SJCRH30 (cell line): ENCODE results near the gene ATP6V0A1. TPM values are rescaled to one million over a fixed set of nuclear protein-coding genes. Genes with fewer than 3 reads are reported as not detected.
"Not testable (repeated sequence)": the region's sequence is repeated elsewhere in the genome, so short reads cannot be mapped to it uniquely, and the experiment has no call there.

Experiments
- DNase-seq, 2 experiments: peaks; one replicate each; pipeline ENCODE4 v3.0.0-alpha.2; 2015 to 2020
- H3K27ac ChIP-seq: fragments of 250-450 bp; sonication (Bioruptor Pico); 2 replicates; pipeline ENCODE4 v1.5.1; 2020; ENCODE audit warnings: mild to moderate bottlenecking, moderate library complexity
- H3K27me3 ChIP-seq: fragments of 250-450 bp; sonication (Bioruptor Pico); 2 replicates; pipeline ENCODE4 v1.5.1; 2020; ENCODE audit warnings: mild to moderate bottlenecking, moderate library complexity
- H3K36me3 ChIP-seq: fragments of 250-450 bp; sonication (Bioruptor Pico); 2 replicates; pipeline ENCODE4 v1.5.1; 2020; ENCODE audit warnings: mild to moderate bottlenecking, moderate library complexity
- H3K4me1 ChIP-seq: fragments of 250-450 bp; sonication (Bioruptor Pico); 2 replicates; pipeline ENCODE4 v1.5.1; 2020; ENCODE audit warnings: mild to moderate bottlenecking, moderate library complexity
- H3K4me3 ChIP-seq: fragments of 250-450 bp; sonication (Bioruptor Pico); 2 replicates; pipeline ENCODE4 v1.5.1; 2020; ENCODE audit warnings: mild to moderate bottlenecking, moderate library complexity
- H3K9me3 ChIP-seq: fragments of 250-450 bp; sonication (Bioruptor Pico); replicated peaks from 2 replicates; pipeline ENCODE4 v1.5.1; 2020; ENCODE audit warnings: mild to moderate bottlenecking, moderate library complexity
- total RNA-seq: library from RNA; depleted of rRNA; stranded (reverse); fragments of >200 nt; shearing (Covaris generic); gene quantifications from 2 replicates; pipeline ENCODE4 v1.2.3, GENCODE V29; 2014; rRNA removed

ATP6V0A1 gene
- 25.3 and 30.9 TPM in 2 replicates for total RNA-seq

DNA sequence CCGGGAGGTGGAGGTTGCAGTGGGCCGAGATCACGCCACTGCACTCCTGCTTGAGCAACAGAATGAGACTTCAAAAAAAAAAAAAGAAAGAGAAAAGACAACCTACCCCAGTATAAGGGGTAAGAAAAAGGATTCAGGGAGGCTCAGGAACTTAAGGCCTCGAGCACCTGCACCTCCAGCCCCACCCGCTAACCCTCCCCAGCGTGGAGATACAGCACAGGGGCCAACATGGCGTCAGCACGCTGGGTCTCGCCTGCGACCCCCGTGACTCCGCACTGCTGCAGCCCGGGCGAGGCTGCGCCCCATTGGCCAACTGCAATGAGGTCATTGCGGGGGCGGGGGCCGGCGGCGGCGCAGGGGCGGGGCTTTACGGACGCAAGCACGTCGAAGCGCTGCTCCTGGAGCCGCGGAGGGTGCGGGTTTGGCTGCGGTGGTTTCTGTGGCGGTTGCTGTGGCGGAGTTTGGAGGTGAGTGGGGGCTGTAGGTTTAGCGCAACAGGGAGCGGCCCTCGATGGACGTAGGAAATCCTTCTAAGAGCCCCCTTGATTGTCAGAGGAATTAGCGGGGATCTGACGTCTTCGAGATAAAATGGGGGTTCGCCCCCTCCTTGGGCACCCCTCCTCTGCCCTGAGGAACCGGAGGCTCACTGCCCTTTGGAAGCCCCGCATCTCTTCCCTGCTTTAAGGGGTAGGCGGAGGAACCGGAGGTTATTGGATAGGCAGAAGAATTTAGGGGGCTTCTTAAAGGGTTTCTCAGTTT lies at the start of gene ATP6V0A1:
Gene ATP6V0A1 (plus strand): TSS at position 382 of the 759 bp plus-strand sequence. CDS start 2,017 bp downstream, outside the sequence.
- Histone ChIP-seq H3K9me3 (no peaks in the 10 kb centered on the region), H3K36me3 (peaks cover 10% of the 10 kb centered on the region), H3K27me3 (no peaks in the 10 kb centered on the region), H3K4me3 (peak within 1 kb of the TSS; percentile 73), H3K4me1 (peaks cover 17% of the 10 kb centered on the region), H3K27ac (no peak within 1 kb of the TSS; the same call in 1 of the 2 replicates)
- peak; percentile 93 to 95 for DNase-seq

DNA sequence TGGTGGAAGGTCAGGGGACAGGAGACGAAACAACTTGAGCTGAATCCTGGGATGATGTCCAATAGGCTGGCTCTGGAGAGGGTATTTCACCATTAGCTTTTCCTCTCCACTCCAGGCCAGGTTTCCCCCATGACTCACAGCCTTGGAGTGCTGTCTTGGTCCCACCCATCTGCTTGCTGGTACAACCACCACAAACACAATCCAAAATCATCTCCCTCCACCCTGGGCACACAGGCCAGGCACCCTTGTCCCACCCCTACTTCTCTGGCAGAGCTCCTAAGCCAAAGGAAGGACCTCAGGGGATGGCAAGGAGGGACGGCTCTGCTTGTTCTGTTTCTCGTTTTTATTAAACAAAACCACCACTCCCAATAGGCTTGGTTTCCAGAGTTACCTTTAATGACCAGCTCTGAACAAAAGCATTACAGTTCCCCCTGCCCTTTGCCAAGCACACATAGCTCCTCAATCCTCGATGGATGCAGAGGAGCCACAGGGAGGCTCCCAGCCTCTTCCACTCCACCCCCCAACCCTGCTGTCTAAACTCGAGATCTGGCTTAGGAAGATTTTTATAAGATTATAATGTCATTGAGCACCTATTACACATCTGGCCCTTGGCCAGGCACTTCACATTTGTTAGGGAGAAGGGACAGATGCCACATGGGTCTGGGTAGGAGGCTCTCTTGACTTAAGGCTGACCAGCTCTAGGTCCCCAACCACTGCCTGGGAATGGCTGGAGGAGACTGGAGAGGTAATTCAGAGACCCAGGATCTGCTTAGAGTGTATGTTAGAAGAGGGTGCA lies 49.0 kb upstream of the ATP6V0A1 start:
- Histone ChIP-seq H3K27ac (no peak overlapping the region), H3K9me3 (no peaks in the 10 kb centered on the region), H3K36me3 (peaks cover 5% of the 10 kb centered on the region; the same call in 1 of the 2 replicates), H3K27me3 (no peaks in the 10 kb centered on the region), H3K4me3 (no peak overlapping the region), H3K4me1 (peaks cover 30% of the 10 kb centered on the region)
- no peak for DNase-seq

DNA sequence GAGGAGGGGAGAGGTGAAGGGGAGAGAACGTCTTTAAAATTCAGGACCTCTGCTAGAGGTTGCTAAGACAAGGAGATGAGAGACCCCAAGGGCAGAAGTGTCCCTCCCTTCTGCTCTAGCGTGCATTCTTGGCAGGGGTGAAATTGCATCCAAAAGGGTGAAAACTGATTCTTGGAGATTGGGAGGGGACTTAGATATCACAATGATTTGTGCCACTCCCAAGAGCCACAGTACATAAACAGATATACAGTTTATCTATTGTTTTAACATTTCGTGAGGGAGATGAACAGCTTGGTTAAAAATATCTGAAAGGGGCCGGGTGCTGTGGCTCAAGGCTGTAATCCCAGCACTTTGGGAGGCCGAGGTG lies 48.4 kb upstream of the ATP6V0A1 start:
- no peak for DNase-seq
- Histone ChIP-seq H3K36me3 (peaks cover 3% of the 10 kb centered on the region; the same call in 1 of the 2 replicates), H3K27ac (no peak overlapping the region), H3K9me3 (no peaks in the 10 kb centered on the region), H3K4me3 (no peak overlapping the region), H3K27me3 (no peaks in the 10 kb centered on the region), H3K4me1 (peaks cover 30% of the 10 kb centered on the region)

DNA sequence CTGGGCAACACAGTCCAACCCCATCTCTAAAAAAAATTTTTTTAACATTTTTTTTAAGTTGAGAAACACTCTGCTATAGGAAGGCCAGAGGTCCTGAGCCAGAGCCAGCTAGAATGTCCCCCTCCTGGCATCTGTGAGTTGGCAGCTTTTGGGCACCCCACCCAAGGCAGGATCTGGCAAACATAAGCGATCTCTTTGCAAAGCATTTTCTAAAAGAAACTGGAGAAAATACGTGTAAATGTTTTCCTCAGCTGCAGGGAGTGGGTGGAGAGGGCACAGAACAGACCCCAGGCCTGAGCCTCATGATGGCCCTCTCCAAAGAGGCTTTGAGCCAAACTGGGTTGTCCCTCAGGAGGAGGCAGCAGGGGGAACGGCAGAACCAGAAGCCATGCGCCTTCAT lies 47.3 kb upstream of the ATP6V0A1 start:
- peaks cover 2% of the 10 kb centered on the region; the same call in 1 of the 2 replicates for H3K36me3 ChIP-seq
- H3K27ac ChIP-seq: no peak overlapping the region
- H3K27me3 ChIP-seq: no peaks in the 10 kb centered on the region
- H3K4me3 ChIP-seq: no peak overlapping the region
- no peaks in the 10 kb centered on the region for H3K9me3 ChIP-seq
- peaks cover 30% of the 10 kb centered on the region for H3K4me1 ChIP-seq
- DNase-seq: no peak

DNA sequence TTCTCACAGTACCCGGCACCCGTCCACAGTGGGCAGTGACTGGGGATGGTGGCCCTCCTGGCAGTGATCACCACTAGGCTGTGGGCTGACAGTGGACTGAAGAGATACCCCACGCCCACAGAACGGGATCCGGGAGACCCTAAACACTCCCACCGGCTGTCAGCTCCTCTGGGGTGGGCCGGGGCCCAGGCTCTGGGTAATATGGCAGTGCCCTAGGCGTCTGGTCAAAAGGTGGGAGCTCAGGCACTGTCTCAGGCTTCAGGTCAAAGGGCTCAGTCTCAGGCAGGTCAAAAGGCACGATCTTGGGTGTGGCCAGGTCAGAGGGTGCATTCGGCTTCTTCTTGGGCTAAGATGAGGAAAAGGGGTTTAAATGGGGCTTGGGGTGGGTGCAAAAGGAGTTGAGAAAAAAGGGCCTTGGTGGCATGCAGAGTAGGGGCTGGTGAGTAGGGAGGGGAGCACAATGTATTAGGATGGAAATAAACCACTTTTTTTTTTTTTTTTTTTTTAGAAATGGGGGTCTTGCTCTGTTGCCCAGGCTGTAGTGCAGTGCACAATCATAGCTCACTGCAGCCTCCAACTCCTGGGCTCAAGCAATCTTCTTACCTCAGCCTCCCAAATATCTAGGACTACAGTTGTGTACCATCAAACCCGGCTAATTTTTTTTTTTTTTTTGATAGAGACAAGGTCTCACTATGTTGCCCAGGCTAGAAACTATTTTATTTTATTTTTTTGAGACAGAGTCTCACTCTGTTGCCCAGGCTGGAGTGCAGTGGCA lies 46.6 kb upstream of the ATP6V0A1 start:
- no peak overlapping the region for H3K4me3 ChIP-seq
- peaks cover 24% of the 10 kb centered on the region for H3K4me1 ChIP-seq
- DNase-seq: no peak
- no peaks in the 10 kb centered on the region for H3K27me3 ChIP-seq
- peaks cover 2% of the 10 kb centered on the region; the same call in 1 of the 2 replicates for H3K36me3 ChIP-seq
- no peaks in the 10 kb centered on the region for H3K9me3 ChIP-seq
- H3K27ac ChIP-seq: no peak overlapping the region

DNA sequence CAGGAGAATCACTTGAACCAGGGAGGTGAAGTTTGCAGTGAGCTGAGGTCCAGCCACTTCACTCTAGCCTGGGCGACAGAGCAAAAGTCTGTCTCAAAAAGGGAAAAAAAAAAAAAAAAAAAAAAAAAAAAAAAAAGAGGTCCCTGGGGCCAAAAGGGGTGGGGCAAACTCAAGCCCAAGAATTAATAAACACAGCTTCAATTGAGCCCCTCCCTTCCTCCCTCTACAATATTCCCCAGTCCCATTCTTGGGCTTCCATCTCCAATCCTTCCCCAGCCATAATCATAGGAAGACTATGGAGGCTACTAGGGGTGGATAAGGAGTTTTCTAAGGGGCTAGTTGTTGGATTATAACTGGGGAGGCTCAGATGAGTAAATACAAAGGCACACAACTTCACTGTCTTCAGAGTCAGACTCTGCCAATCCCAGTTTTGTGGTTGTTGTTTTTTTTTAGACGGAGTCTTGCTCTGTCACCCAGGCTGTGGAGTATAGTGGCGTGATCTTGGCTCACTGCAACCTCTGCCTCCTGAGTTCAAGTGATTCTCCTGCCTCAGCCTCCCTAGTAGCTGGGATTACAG lies 45.1 kb upstream of the ATP6V0A1 start:
- Histone ChIP-seq H3K27ac (no peak overlapping the region), H3K4me1 (peaks cover 11% of the 10 kb centered on the region; the same call in 1 of the 2 replicates)
- no peak for DNase-seq

DNA sequence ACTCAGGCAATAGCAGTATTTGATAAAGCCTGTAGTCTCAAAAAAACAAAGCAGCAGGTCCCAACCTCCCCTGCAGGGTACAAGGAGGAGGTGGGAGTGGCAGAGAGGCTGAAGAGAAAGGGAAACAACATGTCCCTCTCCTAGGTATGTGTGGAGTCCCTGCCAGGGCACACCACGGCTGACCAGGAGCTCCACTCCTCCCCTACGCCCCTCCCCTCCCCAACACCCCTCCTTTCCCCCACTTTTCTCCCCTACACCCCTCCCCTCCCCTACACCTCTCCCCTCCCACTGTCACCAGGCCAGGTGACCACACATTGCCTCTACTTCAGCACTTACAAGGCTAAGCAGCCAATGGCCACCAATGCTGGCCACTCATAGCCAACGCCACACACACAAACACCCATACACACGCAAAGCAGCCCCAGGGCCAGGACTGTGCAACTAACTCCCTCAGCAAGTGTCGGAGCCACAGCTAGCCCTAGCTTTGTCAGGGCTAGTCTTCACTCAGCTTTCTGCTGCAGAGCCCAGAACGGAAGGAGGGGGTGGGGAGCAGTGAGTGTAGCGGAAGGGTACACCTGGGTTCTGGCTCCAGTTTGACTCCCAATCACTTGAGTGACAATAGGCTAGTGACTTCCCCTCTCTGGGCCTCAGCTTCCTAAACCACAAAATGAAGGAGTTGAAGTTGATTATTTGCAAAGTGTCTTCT lies 43.8 kb upstream of the ATP6V0A1 start:
- no peak overlapping the region for H3K4me3 ChIP-seq
- no peaks in the 10 kb centered on the region for H3K9me3 ChIP-seq
- no peak overlapping the region for H3K27ac ChIP-seq
- no peaks in the 10 kb centered on the region for H3K27me3 ChIP-seq
- peaks cover 8% of the 10 kb centered on the region for H3K36me3 ChIP-seq
- peaks cover 3% of the 10 kb centered on the region; the same call in 1 of the 2 replicates for H3K4me1 ChIP-seq
- no peak for DNase-seq

More for the DNA sequence above, 45.1 kb upstream of the ATP6V0A1 start:
- Histone ChIP-seq H3K9me3 (no peaks in the 10 kb centered on the region), H3K4me3 (no peak overlapping the region), H3K27me3 (no peaks in the 10 kb centered on the region), H3K36me3 (peaks cover 5% of the 10 kb centered on the region)

DNA sequence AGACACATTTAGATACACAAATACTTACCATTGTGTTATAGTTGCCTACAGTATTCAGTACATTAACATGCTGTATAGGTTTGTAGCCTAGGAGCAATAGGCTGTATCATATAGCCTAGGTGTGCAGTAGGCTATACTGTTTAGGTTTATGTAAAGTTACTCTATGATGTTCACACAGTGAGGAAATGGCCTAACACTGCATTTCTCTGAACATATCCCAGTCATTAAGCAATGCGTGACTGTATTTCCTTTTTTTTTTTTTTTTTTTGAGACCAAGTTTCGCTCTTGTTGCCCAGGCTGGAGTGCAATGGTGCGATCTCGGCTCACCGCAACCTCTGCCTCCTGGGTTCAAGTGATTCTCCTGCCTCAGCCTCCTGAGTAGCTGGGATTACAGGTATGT lies 40.7 kb upstream of the ATP6V0A1 start:
- not testable (repeated sequence) for H3K4me3 ChIP-seq, DNase-seq, H3K36me3 ChIP-seq, H3K4me1 ChIP-seq, H3K27me3 ChIP-seq, H3K9me3 ChIP-seq, H3K27ac ChIP-seq

DNA sequence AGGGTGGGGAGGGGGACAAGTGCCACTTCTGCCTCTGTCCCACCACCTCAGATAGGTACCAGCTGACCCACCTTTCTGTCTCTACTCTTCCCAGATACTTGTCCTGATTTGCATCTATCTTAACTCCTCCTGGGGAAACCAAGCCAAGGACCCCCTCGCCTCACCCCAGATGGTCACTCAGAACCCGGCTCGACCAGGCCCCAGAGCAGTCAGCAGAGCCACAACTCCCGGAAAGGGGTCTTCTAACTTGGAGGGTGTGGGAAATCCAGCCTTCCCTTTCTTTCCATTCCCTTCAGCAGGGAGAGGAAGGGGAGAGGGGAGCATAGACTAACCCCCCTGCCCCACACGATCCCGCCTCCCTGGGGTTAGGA lies 37.6 kb upstream of the ATP6V0A1 start:
- H3K9me3 ChIP-seq: no peaks in the 10 kb centered on the region
- no peak for DNase-seq
- peak overlapping the region; percentile 72 for H3K4me3 ChIP-seq
- no peaks in the 10 kb centered on the region for H3K27me3 ChIP-seq
- peak overlapping the region; percentile 64 for H3K27ac ChIP-seq
- peaks cover 6% of the 10 kb centered on the region for H3K36me3 ChIP-seq
- H3K4me1 ChIP-seq: 0 out of 2 replicates have a peak, but pooled peaks cover 7% of the 10 kb centered on the region

DNA sequence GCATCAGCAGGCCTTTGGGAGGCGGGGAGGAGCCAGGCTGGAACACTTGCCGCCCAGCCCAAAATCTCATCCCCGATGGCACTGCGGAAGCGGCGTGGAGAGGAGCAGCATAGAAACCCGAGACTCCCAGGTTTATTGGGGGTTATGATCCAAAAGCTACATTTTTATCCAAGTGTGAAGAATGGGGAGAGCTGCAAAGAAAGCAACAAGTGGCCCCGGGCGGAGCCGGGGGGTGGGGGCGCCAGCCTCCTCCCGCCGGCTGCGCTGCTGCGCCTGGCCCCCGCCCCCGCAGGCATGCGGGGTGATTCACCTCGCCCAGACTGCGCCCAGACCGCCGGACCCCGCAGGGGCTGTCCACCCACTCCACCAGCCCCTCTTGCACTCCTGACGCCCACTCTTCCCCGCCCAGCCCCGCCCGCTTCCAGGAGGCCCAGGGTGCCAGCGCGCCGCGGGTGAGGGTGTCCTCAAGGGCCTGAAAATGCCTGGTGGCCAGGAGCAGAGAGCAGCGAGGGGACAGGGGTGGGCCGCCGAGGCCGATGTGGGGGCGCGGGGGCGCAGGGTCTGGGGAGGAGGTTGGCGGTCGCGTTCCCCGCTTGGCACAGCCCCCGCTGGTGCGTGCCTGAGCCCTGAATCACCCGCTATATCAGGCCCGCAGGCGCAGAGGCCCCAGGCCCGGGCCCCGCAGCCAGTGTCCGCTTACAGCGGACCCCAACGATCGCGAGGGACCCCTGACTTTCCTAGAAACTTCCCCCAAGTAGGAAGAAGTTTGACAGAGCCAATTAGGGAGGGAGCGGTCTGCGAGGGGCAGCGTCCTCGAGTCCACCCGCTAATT lies 37.0 kb upstream of the ATP6V0A1 start:
- Histone ChIP-seq H3K4me1 (0 out of 2 replicates have a peak, but pooled peaks cover 7% of the 10 kb centered on the region), H3K27me3 (no peaks in the 10 kb centered on the region), H3K9me3 (no peaks in the 10 kb centered on the region), H3K4me3 (peak overlapping the region; percentile 72), H3K27ac (peak overlapping the region; percentile 64), H3K36me3 (peaks cover 6% of the 10 kb centered on the region)
- peak; percentile 52 to 58 for DNase-seq

DNA sequence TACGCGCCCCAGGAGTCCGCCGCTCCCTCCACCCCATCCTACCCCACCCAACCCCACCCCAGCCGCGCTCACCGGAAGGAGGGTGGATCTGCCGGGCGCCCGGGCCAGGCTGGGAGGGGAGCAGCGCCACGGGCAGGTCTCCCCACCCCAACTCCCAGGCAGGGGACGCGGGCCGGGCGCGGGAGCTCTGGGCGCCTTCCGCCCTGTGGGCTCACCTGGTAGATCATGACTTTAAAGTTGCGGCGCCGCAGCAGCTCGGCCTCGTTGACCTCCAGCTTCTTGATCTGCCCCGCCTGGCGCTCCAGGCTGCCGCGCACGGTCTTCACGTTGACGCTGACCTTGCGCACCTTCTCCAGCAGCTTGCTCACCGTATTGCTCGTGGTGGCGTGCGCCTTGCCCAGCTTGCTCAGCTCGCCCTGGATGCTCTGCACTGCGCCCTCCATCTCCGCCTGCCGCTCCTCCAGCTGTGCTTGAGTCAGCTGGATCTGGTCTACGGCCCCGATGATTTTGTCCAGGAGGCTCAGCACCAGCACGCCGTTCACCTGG lies 36.2 kb upstream of the ATP6V0A1 start:
- peak; percentile 60 to 63 for DNase-seq
- Histone ChIP-seq H3K27ac (peak overlapping the region; percentile 64; the same call in 1 of the 2 replicates), H3K4me3 (peak overlapping the region; percentile 72), H3K9me3 (no peaks in the 10 kb centered on the region), H3K27me3 (no peaks in the 10 kb centered on the region), H3K36me3 (peaks cover 6% of the 10 kb centered on the region), H3K4me1 (0 out of 2 replicates have a peak, but pooled peaks cover 7% of the 10 kb centered on the region)

DNA sequence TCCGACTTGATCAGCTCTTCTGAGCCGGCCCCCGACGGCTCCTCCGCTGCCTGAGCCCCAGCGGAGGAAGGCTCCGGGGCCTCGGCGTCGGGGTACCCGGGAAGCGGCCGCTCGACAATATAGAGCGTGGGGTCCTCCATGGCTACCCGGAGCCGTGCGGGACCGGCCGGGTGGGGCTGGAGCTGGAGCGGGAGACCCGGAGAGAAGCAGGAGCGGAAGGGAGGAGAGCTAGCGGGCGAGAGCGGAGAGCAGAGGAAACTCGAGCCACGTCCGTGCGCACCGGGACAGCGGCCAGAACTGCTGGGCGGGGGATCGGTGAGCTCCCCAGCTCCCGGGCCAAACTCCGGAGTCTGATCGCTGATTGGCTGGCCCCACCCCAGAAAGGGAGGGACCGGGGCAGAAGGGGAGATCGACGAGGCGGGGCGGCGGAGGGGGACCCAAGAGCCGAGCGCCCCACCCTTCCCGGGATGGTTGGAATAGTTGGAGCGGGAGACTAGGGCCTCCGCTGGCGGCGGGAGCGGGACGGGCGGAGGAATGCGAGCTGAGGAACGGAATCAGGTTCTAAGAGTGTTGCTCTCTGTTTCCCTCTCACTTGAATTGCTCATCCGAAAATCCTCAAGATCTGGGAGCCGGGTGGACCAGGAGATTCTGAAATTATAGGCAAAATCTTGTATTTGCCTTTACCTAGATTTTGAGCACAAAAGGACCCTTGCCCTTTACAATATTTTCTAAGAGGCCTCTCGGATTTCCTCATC lies 35.5 kb upstream of the ATP6V0A1 start, which contains the start of gene CAVIN1:
Gene CAVIN1 (minus strand): TSS at position 299 of the 755 bp plus-strand sequence. CDS start 159 bp downstream, at position 140.
- Histone ChIP-seq H3K27me3 (no peaks in the 10 kb centered on the region), H3K4me3 (peak within 1 kb of the TSS; percentile 72), H3K27ac (peak within 1 kb of the TSS; percentile 64), H3K9me3 (no peaks in the 10 kb centered on the region), H3K36me3 (peaks cover 6% of the 10 kb centered on the region), H3K4me1 (0 out of 2 replicates have a peak, but pooled peaks cover 7% of the 10 kb centered on the region)
- DNase-seq: peak; percentile 97 to 98
